Left lobe of liver (tissue), 2 donors: ENCODE measurements around the gene NAIF1. TPM values are rescaled to one million over a fixed set of nuclear protein-coding genes. Genes with fewer than 3 reads are reported as not detected.

ENCODE experiments used
- ATAC-seq: fragments of 200-7000 bp; cut with Tn5 transposase; one replicate; pipeline ENCODE4 v1.9.1; 2020; ENCODE audit warnings: mild to moderate bottlenecking, moderate library complexity
- DNase-seq: peaks from one replicate; pipeline ENCODE4 v3.0.0-alpha.2; 2020; ENCODE audit warnings: low spot score
- total RNA-seq: library from RNA; stranded (reverse); gene quantifications from one replicate; pipeline ENCODE4 v1.2.1, GENCODE V29; 2021
- donor health status: DM: no; HTN: no; CAD: no; lungs with moderate emphysema.
- donor health status: DM: no; HTN: yes; CAD: no.

The NAIF1 gene
- total RNA-seq, 1 donor from 2014 or later: 6.3 TPM

GRCh38 chr9:128102861-128103588 is 35.9 kb upstream of the NAIF1 start:
- ATAC-seq (peak; percentile 24), DNase-seq (peak; percentile 96)

- DNase-seq: no peak
These were observed 35.1 kb upstream of the NAIF1 start for GRCh38 chr9:128102196-128102595.

GRCh38 chr9:128101690-128102089 is 34.6 kb upstream of the NAIF1 start:
- DNase-seq: peak; percentile 85
- peak; percentile 3 for ATAC-seq

More at GRCh38 chr9:128102196-128102595, 35.1 kb upstream of the NAIF1 start:
- peak; percentile 0 for ATAC-seq

GRCh38 chr9:128101231-128101661 is 34.1 kb upstream of the NAIF1 start:
- DNase-seq (peak; percentile 89), ATAC-seq (peak; percentile 6)

- DNase-seq: peak; percentile 66
These were observed 33.5 kb upstream of the NAIF1 start for GRCh38 chr9:128100581-128100980.

GRCh38 chr9:128099932-128100491 is 32.9 kb upstream of the NAIF1 start:
- DNase-seq (peak; percentile 76), ATAC-seq (peak; percentile 0)

More at GRCh38 chr9:128100581-128100980, 33.5 kb upstream of the NAIF1 start:
- peak; percentile 0 for ATAC-seq

- no peak for ATAC-seq
- peak; percentile 63 for DNase-seq
These were observed 32.3 kb upstream of the NAIF1 start for GRCh38 chr9:128099231-128099931.

GRCh38 chr9:128098297-128099230 is 31.4 kb upstream of the NAIF1 start:
- peak; percentile 98 for DNase-seq
- peak; percentile 29 for ATAC-seq

GRCh38 chr9:128097543-128098296 is 30.6 kb upstream of the NAIF1 start:
- ATAC-seq (peak; percentile 27), DNase-seq (no peak)

- no peak for DNase-seq
- ATAC-seq: no peak
These were observed 29.8 kb upstream of the NAIF1 start for GRCh38 chr9:128096616-128097536.

GRCh38 chr9:128094950-128095544 is 27.9 kb upstream of the NAIF1 start:
- ATAC-seq: peak; percentile 0
- DNase-seq: peak; percentile 50

GRCh38 chr9:128094166-128094949 is 27.2 kb upstream of the NAIF1 start:
- ATAC-seq: peak; percentile 3
- peak; percentile 71 for DNase-seq

- no peak for DNase-seq
These were observed 25.9 kb upstream of the NAIF1 start for GRCh38 chr9:128093011-128093410.

GRCh38 chr9:128092199-128092977 is 25.3 kb upstream of the NAIF1 start:
- ATAC-seq (no peak), DNase-seq (peak; percentile 41)

More at GRCh38 chr9:128093011-128093410, 25.9 kb upstream of the NAIF1 start:
- ATAC-seq: no peak

- DNase-seq (no peak), ATAC-seq (no peak)
These were observed 24.5 kb upstream of the NAIF1 start for GRCh38 chr9:128091571-128091970.

GRCh38 chr9:128091144-128091543 is 24.0 kb upstream of the NAIF1 start:
- ATAC-seq (no peak), DNase-seq (peak; percentile 43)

GRCh38 chr9:128089299-128089698 is 22.2 kb upstream of the NAIF1 start:
- no peak for DNase-seq
- ATAC-seq: no peak
